SKM-1 treated with dmso at 0.1 percent for 144 hours (cell line): ENCODE data around the gene FAM53C.
"Not testable (repeated sequence)": the region's sequence is repeated elsewhere in the genome, so short reads cannot be mapped to it uniquely, and the experiment has no call there.

Experiments used
- DNase-seq: peaks from one replicate; lab custom pipeline; 2025; ENCODE audit not compliant: unreplicated experiment; lab: John Stamatoyannopoulos, UW

FAM53C gene

DNA sequence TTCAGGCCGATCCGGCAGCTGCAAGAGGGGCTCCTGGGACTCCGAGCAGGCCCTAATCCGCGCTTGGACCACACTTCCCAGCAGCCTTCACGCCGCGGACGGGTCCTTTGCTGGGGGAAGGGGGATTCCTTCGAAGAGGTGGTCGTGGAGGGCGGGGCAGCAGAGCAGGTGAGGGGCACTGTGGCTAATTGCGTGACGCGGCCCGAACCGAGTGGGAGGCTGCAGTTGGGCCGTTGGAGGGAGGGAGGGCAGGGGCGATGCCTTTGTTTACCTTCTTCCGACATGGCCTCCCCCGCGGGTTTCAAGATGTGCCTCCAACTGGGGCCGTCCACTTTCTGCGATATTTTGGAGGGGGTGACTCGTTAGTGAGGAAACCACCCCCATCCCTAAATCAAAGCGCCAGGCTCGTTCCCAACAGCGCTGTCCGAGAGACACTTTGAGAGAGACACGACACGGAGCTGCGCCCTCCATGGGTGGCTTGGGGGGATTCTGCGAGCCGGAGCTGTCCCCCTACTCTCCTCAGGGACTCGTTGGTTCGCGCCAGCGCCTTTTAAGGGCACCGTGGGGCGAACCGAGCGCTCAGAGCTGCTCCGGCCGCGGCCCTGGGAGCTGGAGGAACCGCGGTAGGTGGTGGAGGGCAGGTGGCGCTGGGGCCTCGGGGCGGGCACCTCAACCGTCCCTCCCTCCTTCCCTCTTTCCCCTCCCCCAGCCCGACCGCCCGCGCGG is at the start of gene FAM53C:
Gene FAM53C (plus strand): TSS at position 582 of the 726 bp plus-strand sequence. CDS start 3,070 bp downstream, outside the sequence.
- peak; percentile 88 for DNase-seq

GRCh38 chr5:138289296-138289695 is 48.8 kb upstream of the FAM53C start:
- DNase-seq, result no peak

GRCh38 chr5:138303372-138303771 is 34.7 kb upstream of the FAM53C start:
- DNase-seq, result no peak

DNA sequence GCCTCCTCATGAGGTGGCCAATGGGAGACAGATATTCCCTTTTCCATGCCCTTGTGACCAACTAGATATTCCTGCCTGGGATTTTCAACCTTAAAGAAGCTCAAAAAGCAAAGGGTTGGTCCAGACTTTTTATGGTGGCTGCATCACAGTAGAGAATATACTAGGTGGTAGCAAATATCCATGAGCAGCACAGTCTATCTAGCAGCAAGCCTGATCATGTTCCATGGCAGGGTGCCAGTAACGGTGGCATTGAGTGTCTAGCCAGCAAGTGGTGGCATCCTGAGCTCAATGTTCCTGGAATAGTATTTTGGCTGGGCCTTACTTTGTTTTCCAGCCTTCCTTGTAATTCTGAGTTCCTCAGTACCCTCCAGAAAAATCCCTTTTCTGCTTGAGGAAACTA is 32.3 kb upstream of the FAM53C start:
- no peak for DNase-seq

DNA sequence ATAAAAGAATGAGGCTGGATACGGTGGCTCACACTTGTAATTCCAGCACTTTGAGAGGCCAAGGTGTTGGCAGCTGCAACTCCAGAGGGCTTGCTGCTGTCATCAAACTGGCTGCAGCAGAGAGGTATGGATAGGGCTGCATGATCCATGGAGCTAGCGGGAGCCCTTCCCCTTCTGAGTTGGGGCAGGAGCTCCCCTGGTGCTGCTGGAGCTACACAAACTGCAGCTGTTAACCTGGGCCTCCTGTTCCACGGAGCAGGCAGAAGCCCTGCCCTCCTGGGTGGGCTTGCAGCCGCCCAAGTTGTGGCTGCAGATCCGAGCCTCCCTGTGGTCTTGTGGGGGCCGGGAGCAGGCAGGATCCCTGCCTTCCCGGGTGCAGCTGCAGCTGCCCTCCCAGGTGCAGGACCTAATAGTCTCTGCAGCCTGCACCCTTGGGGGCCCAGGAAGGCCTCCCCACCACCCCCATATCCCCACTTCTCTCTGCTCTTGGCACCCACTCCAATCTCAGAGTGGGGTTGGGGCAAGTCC is 22.3 kb upstream of the FAM53C start:
- no peak for DNase-seq

DNA sequence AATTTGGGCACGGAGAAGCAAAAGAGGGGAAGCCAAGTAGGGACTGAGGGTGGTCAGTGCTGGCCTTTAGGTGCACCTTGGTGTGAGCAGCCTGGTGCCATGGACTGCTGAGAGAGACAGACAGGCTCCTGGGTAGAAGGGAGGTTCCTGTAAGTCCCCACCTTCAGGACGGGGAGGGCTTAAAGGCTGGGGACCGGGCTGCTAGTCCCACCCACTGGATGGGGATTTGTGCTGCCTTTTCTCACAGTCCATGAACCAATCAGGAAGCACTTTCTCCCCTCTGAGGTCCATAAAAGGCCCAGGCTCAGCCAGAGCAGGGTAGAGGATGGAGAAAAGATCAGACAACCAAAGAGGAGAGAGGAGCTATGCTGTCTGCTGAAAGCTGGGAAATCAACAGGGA is 21.7 kb upstream of the FAM53C start:
- DNase-seq, result no peak

DNA sequence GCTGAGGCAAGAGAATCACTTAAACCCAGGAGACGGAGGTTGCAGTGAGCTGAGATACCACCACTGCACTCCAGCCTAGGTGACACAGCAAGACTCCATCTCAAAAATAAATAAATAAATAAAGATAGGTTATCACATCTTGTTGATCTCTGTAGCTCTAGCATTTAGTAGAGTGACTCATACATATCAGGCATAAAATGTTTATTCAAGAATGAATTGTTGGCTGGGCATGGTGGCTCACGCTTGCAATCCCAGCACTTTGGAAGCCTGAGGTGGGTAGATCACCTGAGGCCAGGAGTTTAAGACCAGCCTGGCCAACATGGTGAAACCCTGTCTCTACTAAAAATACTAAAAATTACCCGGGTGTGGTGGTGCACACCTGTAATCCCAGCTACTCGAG is 19.9 kb upstream of the FAM53C start:
- not testable (repeated sequence) for DNase-seq

DNA sequence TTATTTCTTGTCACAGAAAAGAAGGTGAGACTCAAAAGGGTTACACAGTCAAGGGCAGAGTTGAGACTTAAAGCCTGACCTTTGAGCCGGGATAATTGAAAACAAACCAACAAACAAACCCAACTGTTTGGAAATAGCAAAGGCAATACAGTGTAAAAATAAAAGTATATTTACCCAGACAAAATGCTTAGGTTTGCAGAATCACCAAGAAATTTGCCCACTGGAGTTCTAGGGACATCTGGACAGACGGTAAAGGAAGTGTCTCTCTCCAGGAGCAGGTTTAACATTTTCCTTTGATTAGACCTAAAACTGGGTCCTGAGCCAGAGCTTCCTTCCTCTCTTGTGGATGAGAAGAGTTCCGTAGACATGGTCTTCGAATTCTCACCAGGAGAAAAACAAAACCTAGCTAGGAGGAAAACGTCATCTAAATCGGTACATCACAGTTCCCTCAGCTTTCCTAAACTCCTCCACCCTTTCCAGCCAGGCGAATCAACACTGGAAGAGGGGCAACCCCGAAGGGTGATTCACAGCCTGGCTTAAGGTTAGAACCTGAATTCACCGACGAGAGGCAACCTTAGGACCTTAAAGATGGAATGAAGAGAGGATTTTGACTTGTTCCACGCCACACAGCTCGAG is 7.1 kb upstream of the FAM53C start:
- DNase-seq, result no peak

DNA sequence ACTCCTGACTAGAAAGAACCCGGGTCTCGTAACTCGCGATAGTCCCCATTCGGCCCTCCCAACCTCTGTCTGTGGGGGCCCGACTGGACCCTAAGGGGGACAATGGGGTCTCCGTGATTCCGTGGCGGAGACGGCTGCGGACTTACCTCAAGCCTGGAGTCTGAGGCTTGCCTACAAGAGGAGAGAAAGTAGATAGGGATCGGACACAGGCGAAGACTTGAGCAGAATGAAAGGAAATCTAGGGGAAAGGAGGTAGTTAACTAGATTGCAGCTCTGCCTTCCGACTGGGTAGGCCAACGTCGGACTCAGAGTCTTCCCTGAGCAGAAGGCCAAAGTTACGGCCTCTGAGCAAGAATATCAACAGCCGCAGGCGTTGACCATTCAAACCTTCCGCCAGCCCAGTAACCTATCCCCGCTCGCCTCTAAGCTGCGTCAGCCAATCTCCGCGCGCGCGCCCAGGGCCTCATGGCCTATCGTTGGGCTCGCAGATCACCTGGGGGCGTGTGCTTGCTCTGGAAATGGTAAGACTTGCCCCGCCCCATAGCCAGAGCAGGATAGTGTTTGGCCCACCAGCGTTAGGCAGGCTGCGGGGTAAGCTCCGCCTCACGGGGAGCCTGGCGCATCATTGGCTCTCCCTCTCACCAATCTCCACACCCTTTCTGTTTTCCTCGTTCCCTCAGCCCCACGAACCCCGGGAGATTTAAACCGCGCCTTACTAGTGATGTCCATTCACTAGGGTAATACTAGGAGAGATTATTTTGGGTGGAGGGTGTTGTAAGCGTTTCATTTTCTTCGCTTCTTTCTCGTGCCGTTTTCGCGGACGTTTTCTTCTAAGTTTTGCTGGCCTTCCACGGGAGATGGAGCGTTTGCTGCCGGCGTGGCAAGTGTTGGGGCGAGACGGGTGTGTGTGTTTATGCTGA is 6.4 kb upstream of the FAM53C start, which contains the start of gene CDC25C:
Gene CDC25C (minus strand): TSS at position 356 of the 920 bp plus-strand sequence. CDS start 624 bp downstream, outside the sequence.
- peak; percentile 100 for DNase-seq

DNA sequence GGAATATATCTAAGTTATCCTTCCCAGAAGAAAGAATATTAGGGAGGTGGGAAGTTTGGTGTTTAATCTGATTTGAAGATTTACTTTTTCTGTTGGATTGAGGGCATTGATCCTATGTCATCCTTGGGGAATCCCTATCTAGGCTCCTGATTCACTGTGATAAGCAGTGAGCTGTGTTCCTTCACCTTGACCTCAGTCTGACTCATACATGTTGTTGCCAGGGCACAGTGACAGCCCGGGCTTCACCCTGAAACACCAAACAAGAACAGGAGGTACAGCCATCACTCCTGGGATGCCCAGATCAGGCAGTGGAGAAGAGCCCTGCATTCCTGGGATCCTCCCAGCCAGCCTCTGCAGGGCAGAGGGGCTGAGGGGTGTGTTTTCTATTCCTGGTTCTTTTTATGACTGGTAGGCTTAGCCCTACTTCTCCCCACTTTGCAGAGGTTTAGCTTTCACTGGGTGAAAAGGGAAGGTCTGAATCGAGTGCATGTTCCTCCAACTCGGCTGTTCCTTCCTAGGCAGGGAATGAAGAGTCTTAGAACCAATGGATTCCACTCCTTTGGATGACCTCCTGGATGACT is 3.1 kb upstream of the FAM53C start:
- DNase-seq, result no peak

DNA sequence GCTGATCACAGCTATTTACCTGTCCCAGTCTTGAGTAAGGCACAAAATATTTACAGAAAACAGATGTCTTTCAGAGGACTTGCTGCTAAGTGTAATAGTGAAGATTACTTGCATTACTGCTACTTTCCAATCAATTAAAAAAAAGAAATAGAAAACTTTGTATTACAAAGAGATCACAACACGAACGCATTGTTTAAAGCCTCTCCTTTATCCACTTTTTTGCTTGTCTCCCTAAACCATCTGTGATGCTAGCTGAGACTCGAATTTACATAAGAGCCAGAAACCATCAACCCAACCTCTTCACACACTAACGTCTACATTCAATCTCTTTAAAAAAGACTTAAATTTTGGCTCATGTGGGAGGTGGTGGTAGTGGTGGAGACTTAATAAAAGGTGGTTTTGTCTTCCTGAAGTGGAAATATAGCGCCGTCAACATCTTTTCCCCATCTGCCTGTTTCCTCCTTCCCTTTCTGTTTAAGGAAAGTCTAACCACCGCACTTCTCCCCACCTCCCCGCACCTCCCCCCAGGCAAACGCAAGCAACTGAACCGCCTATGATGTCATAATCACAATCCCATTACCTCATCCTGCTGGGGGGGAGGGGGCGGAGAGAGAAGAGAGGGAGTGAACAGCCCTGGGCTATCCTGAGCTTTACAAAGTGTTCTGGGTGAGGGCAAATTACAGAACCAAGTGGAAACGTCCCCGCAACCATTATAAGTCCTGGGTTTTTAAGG is 948 bp upstream of the FAM53C start:
- DNase-seq, result peak; percentile 79

DNA sequence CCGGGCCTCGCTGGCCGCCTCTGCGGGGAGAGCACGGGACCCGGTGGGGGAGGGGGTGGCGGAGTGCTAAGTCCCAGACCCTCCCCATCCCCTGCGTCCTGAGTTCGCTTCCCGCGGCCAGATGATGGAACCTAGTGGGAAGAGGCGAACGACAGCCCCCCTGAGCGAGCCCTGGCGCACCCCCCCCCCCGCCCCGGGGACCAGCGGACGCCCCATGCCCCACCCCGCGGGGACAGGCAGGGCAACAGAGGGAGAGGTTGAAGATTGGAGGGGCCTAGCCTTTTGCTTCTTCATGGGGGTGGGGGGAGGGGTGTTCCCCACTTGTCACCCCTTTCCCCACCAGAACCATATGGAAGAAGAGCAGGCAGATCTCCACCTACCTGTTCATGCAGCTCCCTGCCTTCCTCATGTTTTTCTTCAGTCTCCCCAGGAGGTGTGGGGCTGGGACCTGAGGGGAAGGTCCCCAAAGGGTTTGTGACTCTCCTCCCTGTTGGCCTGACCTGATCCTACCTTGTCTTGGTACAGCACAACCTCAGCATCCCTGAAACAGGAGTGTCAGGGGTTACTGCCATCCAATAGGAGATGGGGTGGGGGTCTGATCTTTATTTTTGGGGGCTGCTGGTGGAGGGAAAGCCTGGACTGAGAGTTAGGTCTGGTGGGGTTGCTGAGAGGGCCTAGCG is 485 bp downstream of the FAM53C start:
- DNase-seq, result no peak

- DNase-seq, result no peak
Observed at GRCh38 chr5:138339091-138339456, 1.0 kb downstream of the FAM53C start.

GRCh38 chr5:138339464-138339863 is 1.4 kb downstream of the FAM53C start:
- DNase-seq, result peak; percentile 31

GRCh38 chr5:138340008-138340407 is 1.9 kb downstream of the FAM53C start:
- no peak for DNase-seq

DNA sequence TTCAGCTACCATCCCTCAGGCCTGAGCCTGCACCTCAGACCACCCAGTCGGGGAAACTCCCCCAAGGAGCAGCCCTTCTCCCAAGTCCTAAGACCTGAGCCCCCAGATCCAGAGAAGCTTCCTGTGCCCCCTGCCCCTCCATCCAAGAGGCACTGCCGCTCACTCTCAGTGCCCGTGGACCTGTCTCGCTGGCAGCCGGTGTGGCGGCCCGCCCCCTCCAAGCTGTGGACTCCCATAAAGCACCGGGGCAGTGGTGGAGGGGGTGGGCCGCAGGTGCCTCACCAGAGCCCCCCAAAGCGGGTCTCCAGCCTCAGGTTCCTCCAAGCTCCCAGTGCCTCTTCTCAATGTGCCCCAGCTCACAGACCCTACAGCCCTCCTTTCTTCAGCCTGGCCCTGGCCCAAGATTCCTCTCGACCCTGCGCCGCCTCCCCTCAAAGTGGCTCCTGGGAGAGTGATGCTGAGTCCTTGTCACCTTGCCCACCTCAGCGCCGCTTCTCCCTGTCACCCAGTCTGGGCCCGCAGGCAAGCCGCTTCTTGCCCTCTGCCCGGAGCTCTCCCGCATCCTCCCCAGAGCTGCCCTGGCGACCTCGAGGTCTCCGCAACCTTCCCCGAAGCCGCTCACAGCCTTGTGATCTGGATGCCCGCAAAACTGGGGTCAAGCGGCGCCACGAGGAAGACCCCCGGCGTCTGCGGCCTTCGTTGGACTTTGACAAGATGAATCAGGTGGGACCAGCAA is 7.0 kb downstream of the FAM53C start:
- DNase-seq, result no peak

DNA sequence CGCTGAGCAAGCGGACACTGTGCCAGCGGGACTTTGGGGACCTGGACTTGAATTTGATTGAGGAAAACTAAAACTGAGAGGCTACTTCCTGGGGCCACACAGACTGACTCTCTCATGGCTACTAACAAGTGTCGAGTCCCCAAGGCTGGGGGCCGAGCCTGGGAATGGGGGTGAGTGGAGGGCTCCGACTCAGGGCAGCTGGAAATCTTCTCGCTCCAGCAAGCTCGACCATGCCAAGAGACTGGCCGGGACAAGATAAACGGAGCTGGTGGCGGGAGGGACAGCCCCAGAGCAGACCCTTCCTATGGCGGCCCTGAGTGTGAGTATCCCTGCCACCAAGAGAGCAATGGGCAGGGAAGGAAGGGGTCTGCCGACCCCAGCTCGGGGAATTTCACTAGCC is 8.8 kb downstream of the FAM53C start:
- no peak for DNase-seq

- DNase-seq, result no peak
Observed at GRCh38 chr5:138349852-138350562, 11.9 kb downstream of the FAM53C start.

GRCh38 chr5:138350563-138350890 is 12.5 kb downstream of the FAM53C start:
- DNase-seq, result no peak
